IMR-90 (cell line): ENCODE data around the gene CDO1. TPM values are rescaled to one million over a fixed set of nuclear protein-coding genes. Genes with fewer than 3 reads are reported as not detected.

Experiments
- ATAC-seq: fragments of 200-7000 bp; cut with Tn5 transposase; 2 replicates; pipeline ENCODE4 v1.9.1; 2020; ENCODE audit warnings: low read depth, mild to moderate bottlenecking, moderate library complexity
- BruUV-seq: library from RNA; stranded (reverse); fragments of 400-500 nt; replicated peaks from 2 replicates; lab custom pipeline; 2021; lab: Mats Ljungman, UMichigan
- CTCF ChIA-PET: fragments of 300-600 bp; formaldehyde crosslinking; extraction: SDS; loops from one replicate; lab custom pipeline; 2021; ENCODE audit warnings: antibody characterized with exemption; lab: Yijun Ruan, JAX
- POLR2A ChIA-PET: fragments of 300-600 bp; sonication (Branson Sonifier 250); formaldehyde crosslinking; loops from one replicate; lab custom pipeline; 2022; ENCODE audit warnings: antibody characterized with exemption; ENCODE audit not compliant: unreplicated experiment; lab: Charles Lee
- DNase-seq: peaks from one replicate; pipeline ENCODE4 v3.0.0; 2013
- H2AFZ ChIP-seq: replicated peaks from 2 replicates; pipeline ENCODE3; 2013; ENCODE audit warnings: low read length, mild to moderate bottlenecking; ENCODE audit not compliant: poor library complexity
- H2AK5ac ChIP-seq: 2 replicates; pipeline ENCODE4 v1.6.1; 2013; ENCODE audit warnings: low read depth, low read length, inconsistent platforms
- H2AK9ac ChIP-seq: replicated peaks from 2 replicates; pipeline ENCODE3; 2013; ENCODE audit warnings: mild to moderate bottlenecking, low read depth, low read length, moderate library complexity; ENCODE audit not compliant: poor library complexity
- H2BK120ac ChIP-seq: 2 replicates; pipeline ENCODE4 v1.6.1; 2013; ENCODE audit warnings: low read depth, low read length, inconsistent platforms
- H2BK15ac ChIP-seq: 3 replicates; pipeline ENCODE4 v1.6.1; 2013; ENCODE audit warnings: low read depth, low read length, inconsistent platforms
- H2BK20ac ChIP-seq: 2 replicates; pipeline ENCODE4 v1.6.1; 2013; ENCODE audit warnings: low read depth, mild to moderate bottlenecking, inconsistent platforms, low read length, moderate library complexity
- H2BK5ac ChIP-seq: 2 replicates; pipeline ENCODE4 v1.6.1; 2013; ENCODE audit warnings: mild to moderate bottlenecking, low read depth, low read length, inconsistent platforms; ENCODE audit not compliant: poor library complexity, severe bottlenecking
- H3K14ac ChIP-seq: replicated peaks from 2 replicates; pipeline ENCODE4 v1.6.1; 2013; ENCODE audit warnings: low read depth, low read length, inconsistent platforms
- H3K18ac ChIP-seq: 2 replicates; pipeline ENCODE4 v1.6.1; 2013; ENCODE audit warnings: low read depth, low read length, control low read depth
- H3K23ac ChIP-seq: 2 replicates; pipeline ENCODE4 v1.6.1; 2013; ENCODE audit warnings: low read depth, low read length, inconsistent platforms
- H3K27ac ChIP-seq: 2 replicates; pipeline ENCODE4 v1.5.1; 2013; ENCODE audit warnings: mild to moderate bottlenecking, control low read depth, low read length; ENCODE audit not compliant: insufficient read depth
- H3K27me3 ChIP-seq: 2 replicates; pipeline ENCODE4 v1.6.1; 2013; ENCODE audit warnings: low read length; ENCODE audit not compliant: control insufficient read depth, insufficient read depth
- H3K36me3 ChIP-seq: 2 replicates; pipeline ENCODE4 v1.6.1; 2013; ENCODE audit warnings: low read length, mixed read lengths; ENCODE audit not compliant: control insufficient read depth, insufficient read depth
- H3K4ac ChIP-seq: 2 replicates; pipeline ENCODE4 v1.6.1; 2013; ENCODE audit warnings: low read depth, low read length, inconsistent platforms
- H3K4me1 ChIP-seq: 2 replicates; pipeline ENCODE4 v1.6.1; 2013; ENCODE audit warnings: low read length, mixed read lengths; ENCODE audit not compliant: control insufficient read depth, insufficient read depth
- H3K4me2 ChIP-seq: 2 replicates; pipeline ENCODE4 v1.6.1; 2013; ENCODE audit warnings: low read depth, mild to moderate bottlenecking, control low read depth, low read length, moderate library complexity
- H3K4me3 ChIP-seq: 2 replicates; pipeline ENCODE4 v1.5.1; 2013; ENCODE audit warnings: low read depth, mild to moderate bottlenecking, control low read depth, low read length, moderate library complexity; ENCODE audit not compliant: insufficient read depth
- H3K56ac ChIP-seq: 2 replicates; pipeline ENCODE4 v1.6.1; 2013; ENCODE audit warnings: low read length, inconsistent platforms; ENCODE audit not compliant: insufficient read depth; ENCODE audit errors: extremely low read depth
- H3K79me1 ChIP-seq, 2 experiments: 2 replicates each; pipeline ENCODE4 v1.6.1; 2013; ENCODE audit warnings: low read length in 2 of 2, inconsistent platforms in 1 of 2, low read depth in 1 of 2
- H3K9ac ChIP-seq: 2 replicates; pipeline ENCODE4 v1.6.1; 2013; ENCODE audit warnings: low read depth, low read length, control low read depth
- H3K9me1 ChIP-seq: 2 replicates; pipeline ENCODE4 v1.6.1; 2013; ENCODE audit warnings: low read length, inconsistent platforms; ENCODE audit not compliant: insufficient read depth
- H3K9me3 ChIP-seq: 2 replicates; pipeline ENCODE4 v1.6.1; 2013; ENCODE audit warnings: low read length; ENCODE audit not compliant: control insufficient read depth, insufficient read depth
- H4K20me1 ChIP-seq: 2 replicates; pipeline ENCODE4 v1.6.1; 2013; ENCODE audit warnings: low read length, inconsistent platforms; ENCODE audit not compliant: insufficient read depth
- H4K5ac ChIP-seq: 2 replicates; pipeline ENCODE4 v1.6.1; 2013; ENCODE audit warnings: mild to moderate bottlenecking, low read depth, low read length, control low read depth
- H4K8ac ChIP-seq, 2 experiments: 2 replicates each; pipeline ENCODE4 v1.6.1; 2013; ENCODE audit warnings: low read depth in 2 of 2, low read length in 2 of 2, control low read depth in 1 of 2, inconsistent platforms in 1 of 2
- H4K91ac ChIP-seq: 2 replicates; pipeline ENCODE4 v1.6.1; 2013; ENCODE audit warnings: low read depth, low read length, inconsistent platforms; ENCODE audit not compliant: insufficient read depth
- BHLHE40 ChIP-seq: fragments of 150-350 bp; IDR thresholded peaks from 2 replicates; pipeline ENCODE4 v1.6.1; 2016; ENCODE audit warnings: mild to moderate bottlenecking, low read depth, low read length
- CEBPB ChIP-seq: IDR thresholded peaks from 2 replicates; pipeline ENCODE4 v1.6.1; 2012; ENCODE audit warnings: low read depth, low read length, improper control_type of control experiment
- CHD1 ChIP-seq: IDR thresholded peaks from 2 replicates; pipeline ENCODE4 v1.6.1; 2012; ENCODE audit warnings: low read depth, low read length, improper control_type of control experiment
- FOS ChIP-seq: fragments of 150-350 bp; IDR thresholded peaks from 2 replicates; pipeline ENCODE4 v1.6.1; 2016; ENCODE audit warnings: low read depth, low read length
- MAFK ChIP-seq: IDR thresholded peaks from 2 replicates; pipeline ENCODE4 v1.6.1; 2012; ENCODE audit warnings: low read depth, low read length, improper control_type of control experiment
- MAZ ChIP-seq: IDR thresholded peaks from 2 replicates; pipeline ENCODE4 v1.6.1; 2012; ENCODE audit warnings: low read depth, mild to moderate bottlenecking, low read length, improper control_type of control experiment, moderate library complexity, borderline replicate concordance
- MXI1 ChIP-seq: IDR thresholded peaks from 2 replicates; pipeline ENCODE4 v1.6.1; 2012; ENCODE audit warnings: low read depth, mild to moderate bottlenecking, low read length, moderate library complexity, borderline replicate concordance
- NFE2L2 ChIP-seq: fragments of 150-350 bp; IDR thresholded peaks from 2 replicates; pipeline ENCODE4 v1.6.1; 2016; ENCODE audit warnings: low read depth, mild to moderate bottlenecking, low read length
- POLR2A ChIP-seq: IDR thresholded peaks from 2 replicates; pipeline ENCODE4 v1.6.1; 2012; ENCODE audit warnings: mild to moderate bottlenecking, low read depth, low read length
- RAD21 ChIP-seq: IDR thresholded peaks from 2 replicates; pipeline ENCODE4 v1.6.1; 2012; ENCODE audit warnings: low read length, improper control_type of control experiment
- RCOR1 ChIP-seq: IDR thresholded peaks from 2 replicates; pipeline ENCODE4 v1.6.1; 2012; ENCODE audit warnings: mild to moderate bottlenecking, low read length, improper control_type of control experiment; ENCODE audit not compliant: insufficient replicate concordance
- RFX5 ChIP-seq: IDR thresholded peaks from 2 replicates; pipeline ENCODE4 v1.8.0; 2012; ENCODE audit warnings: low read depth, mild to moderate bottlenecking, low read length, moderate library complexity
- SMC3 ChIP-seq: fragments of 150-350 bp; IDR thresholded peaks from 2 replicates; pipeline ENCODE4 v1.6.1; 2016; ENCODE audit warnings: low read depth, mild to moderate bottlenecking, antibody characterized with exemption, low read length, moderate library complexity
- WGBS, 2 experiments: methylation state at CpG; one replicate each; pipeline versions ENCODE4 v1.1.5 to v1.1.7; 2013; ENCODE audit warnings: missing lambda C conversion rate in 2 of 2; ENCODE audit not compliant: insufficient read length in 1 of 2; ENCODE audit errors: extremely low coverage in 2 of 2; 5-methylcytosine and 5-hydroxymethylcytosine counted together
- dilution Hi-C: fragments of 300-500 bp; cut with HindIII; formaldehyde crosslinking; loops from one replicate; pipeline ENCODE4 v1.14.3; 2018; ENCODE audit warnings: low sequenced_read_pairs; ENCODE audit not compliant: unreplicated experiment
- in situ Hi-C: fragments of 300-500 bp; cut with MboI; formaldehyde crosslinking; loops from 3 replicates; pipeline ENCODE4 v1.14.3; 2019; ENCODE audit warnings: low sequenced_read_pairs, inconsistent platforms, mixed read lengths
- intact Hi-C: fragments of 100-400 bp; cut with micrococcal nuclease; formaldehyde crosslinking; loops from 2 replicates; pipeline ENCODE4 v1.10.0; 2022
- polyA plus RNA-seq, 3 experiments: library from polyadenylated mRNA; depleted of rRNA; stranded (reverse); fragments of >200 nt; gene quantifications; 2 replicates each; pipeline ENCODE4 v1.2.3, GENCODE V29; 2012; ENCODE audit warnings: low replicate concordance in 1 of 3
- total RNA-seq: library from RNA; depleted of rRNA; stranded (reverse); fragments of >200 nt; gene quantifications from 2 replicates; pipeline ENCODE4 v1.2.3, GENCODE V29; 2012
- TF ChIP-seq, protein P1 (sequence below): fragments of 150-350 bp; IDR thresholded peaks from 2 replicates; pipeline ENCODE4 v1.6.1; 2016; ENCODE audit warnings: low read depth, mild to moderate bottlenecking, low read length, moderate library complexity, borderline replicate concordance
- TF ChIP-seq, protein P2 (sequence below): conservative IDR thresholded peaks from 2 replicates; pipeline ENCODE4 v1.5.1; 2012; ENCODE audit warnings: mild to moderate bottlenecking, low read depth, low read length, improper control_type of control experiment
- TF ChIP-seq, protein P3 (sequence below): fragments of 150-350 bp; IDR thresholded peaks from 2 replicates; pipeline ENCODE4 v1.6.1; 2017; ENCODE audit warnings: mild to moderate bottlenecking, antibody characterized with exemption, low read length, low read depth

The CDO1 gene
- total and polyA plus RNA-seq, 2 of the 4 experiments (the other 2 are of a cell fraction), result 4.8 to 8.6 TPM

DNA sequence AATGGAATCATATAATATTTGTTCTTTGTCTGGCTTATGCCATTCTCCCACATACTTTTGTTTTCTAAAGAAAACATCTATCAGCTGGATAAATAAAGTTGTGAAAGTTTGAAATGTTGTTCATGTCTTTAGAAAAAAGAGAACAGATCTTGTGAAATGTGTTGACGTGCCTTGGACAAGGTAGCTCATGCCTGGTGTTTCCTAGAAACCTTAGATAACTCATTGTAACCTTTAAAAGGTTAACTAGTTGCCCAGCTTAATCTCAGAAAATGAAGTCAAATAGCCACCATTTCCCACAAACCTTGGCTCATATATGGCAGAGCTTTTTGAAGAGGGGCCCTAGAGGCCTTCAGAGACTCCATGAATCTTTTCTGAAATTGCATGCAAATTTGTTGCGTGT, 15.3 kb downstream of the CDO1 start:
- no CpG with 5 or more reads among the region's 2 CpGs for WGBS, 2 experiments
- no peaks in the 10 kb centered on the region for H3K79me1 ChIP-seq
- no peak overlapping the region for H3K56ac ChIP-seq
- dilution Hi-C loops, result no loop called here
- no peak overlapping the region for H3K4me2 ChIP-seq
- H2BK15ac ChIP-seq, result no peak overlapping the region
- TF ChIP-seq CHD1 (no peak), BHLHE40 (no peak), RAD21 (no peak), RFX5 (no peak), SMC3 (no peak), POLR2A (no peak), NFE2L2 (no peak), MXI1 (no peak), FOS (no peak), CEBPB (no peak), MAZ (no peak), MAFK (no peak), RCOR1 (no peak)
- TF ChIP-seq, protein P1, sequence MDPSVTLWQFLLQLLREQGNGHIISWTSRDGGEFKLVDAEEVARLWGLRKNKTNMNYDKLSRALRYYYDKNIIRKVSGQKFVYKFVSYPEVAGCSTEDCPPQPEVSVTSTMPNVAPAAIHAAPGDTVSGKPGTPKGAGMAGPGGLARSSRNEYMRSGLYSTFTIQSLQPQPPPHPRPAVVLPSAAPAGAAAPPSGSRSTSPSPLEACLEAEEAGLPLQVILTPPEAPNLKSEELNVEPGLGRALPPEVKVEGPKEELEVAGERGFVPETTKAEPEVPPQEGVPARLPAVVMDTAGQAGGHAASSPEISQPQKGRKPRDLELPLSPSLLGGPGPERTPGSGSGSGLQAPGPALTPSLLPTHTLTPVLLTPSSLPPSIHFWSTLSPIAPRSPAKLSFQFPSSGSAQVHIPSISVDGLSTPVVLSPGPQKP, result no peak
- TF ChIP-seq, protein P2, sequence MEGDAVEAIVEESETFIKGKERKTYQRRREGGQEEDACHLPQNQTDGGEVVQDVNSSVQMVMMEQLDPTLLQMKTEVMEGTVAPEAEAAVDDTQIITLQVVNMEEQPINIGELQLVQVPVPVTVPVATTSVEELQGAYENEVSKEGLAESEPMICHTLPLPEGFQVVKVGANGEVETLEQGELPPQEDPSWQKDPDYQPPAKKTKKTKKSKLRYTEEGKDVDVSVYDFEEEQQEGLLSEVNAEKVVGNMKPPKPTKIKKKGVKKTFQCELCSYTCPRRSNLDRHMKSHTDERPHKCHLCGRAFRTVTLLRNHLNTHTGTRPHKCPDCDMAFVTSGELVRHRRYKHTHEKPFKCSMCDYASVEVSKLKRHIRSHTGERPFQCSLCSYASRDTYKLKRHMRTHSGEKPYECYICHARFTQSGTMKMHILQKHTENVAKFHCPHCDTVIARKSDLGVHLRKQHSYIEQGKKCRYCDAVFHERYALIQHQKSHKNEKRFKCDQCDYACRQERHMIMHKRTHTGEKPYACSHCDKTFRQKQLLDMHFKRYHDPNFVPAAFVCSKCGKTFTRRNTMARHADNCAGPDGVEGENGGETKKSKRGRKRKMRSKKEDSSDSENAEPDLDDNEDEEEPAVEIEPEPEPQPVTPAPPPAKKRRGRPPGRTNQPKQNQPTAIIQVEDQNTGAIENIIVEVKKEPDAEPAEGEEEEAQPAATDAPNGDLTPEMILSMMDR, result no peak
- TF ChIP-seq, protein P3, sequence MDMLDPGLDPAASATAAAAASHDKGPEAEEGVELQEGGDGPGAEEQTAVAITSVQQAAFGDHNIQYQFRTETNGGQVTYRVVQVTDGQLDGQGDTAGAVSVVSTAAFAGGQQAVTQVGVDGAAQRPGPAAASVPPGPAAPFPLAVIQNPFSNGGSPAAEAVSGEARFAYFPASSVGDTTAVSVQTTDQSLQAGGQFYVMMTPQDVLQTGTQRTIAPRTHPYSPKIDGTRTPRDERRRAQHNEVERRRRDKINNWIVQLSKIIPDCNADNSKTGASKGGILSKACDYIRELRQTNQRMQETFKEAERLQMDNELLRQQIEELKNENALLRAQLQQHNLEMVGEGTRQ, result no peak
- H2BK5ac ChIP-seq, result no peak overlapping the region
- H2BK20ac ChIP-seq, result no peak overlapping the region
- no peak for ATAC-seq
- intact Hi-C loops, result no loop called here
- in situ Hi-C loops, result no loop called here
- ChIA-PET POLR2A (no interaction called here), CTCF (no interaction called here)
- no peak overlapping the region for H2AFZ ChIP-seq
- BruUV-seq, result no TSS peak
- no peak overlapping the region for H4K91ac ChIP-seq
- H3K18ac ChIP-seq, result no peak overlapping the region
- 0 out of 2 replicates have a peak, but pooled peaks cover 2% of the 10 kb centered on the region for H3K27me3 ChIP-seq
- H2AK5ac ChIP-seq, result no peak overlapping the region
- no peaks in the 10 kb centered on the region for H4K20me1 ChIP-seq
- no peaks in the 10 kb centered on the region for H3K9me3 ChIP-seq
- no peak for DNase-seq
- no peak overlapping the region for H2AK9ac ChIP-seq
- H3K9me1 ChIP-seq, result no peaks in the 10 kb centered on the region; the same call in 1 of the 2 replicates
- H2BK120ac ChIP-seq, result no peak overlapping the region
- H3K27ac ChIP-seq, result no peak overlapping the region
- no peak overlapping the region for H3K14ac ChIP-seq
- no peaks in the 10 kb centered on the region for H3K4me1 ChIP-seq
- no peaks in the 10 kb centered on the region for H3K36me3 ChIP-seq
- no peak overlapping the region for H3K9ac ChIP-seq
- no peak overlapping the region for H3K4ac ChIP-seq
- no peak overlapping the region for H3K4me3 ChIP-seq
- no peak overlapping the region for H4K5ac ChIP-seq
- H4K8ac ChIP-seq, result no peak overlapping the region
- no peak overlapping the region for H3K23ac ChIP-seq
